Measurements from ENCODE around the gene TBC1D13.

- TF ChIP-seq ZNF263 (CRISPR knock-in tag; IDR thresholded peaks at IDR 0.05; ENCODE audit: borderline replicate concordance) = no peak
- TF ChIP-seq MAX (CRISPR knock-in tag; IDR thresholded peaks at IDR 0.05) = no peak
- no peak for TF ChIP-seq ZNF695 (CRISPR knock-in tag; IDR thresholded peaks at IDR 0.05)
- TF ChIP-seq KAT7 (CRISPR knock-in tag; IDR thresholded peaks at IDR 0.05; ENCODE audit: borderline replicate concordance) = no peak
- no peak for TF ChIP-seq CTCF (IDR thresholded peaks at IDR 0.05 in 2 of 3, conservative IDR thresholded peaks at IDR 0.05 in 1 of 3; ENCODE audit: insufficient read depth in 2 of 3, low read depth in 1 of 3, low read length in 3 of 3)
- TF ChIP-seq ARID2 (IDR thresholded peaks at IDR 0.05) = no peak
- TF ChIP-seq POLR2A (conservative IDR thresholded peaks at IDR 0.05) = peak; percentile 36
- TF ChIP-seq SMARCB1 (IDR thresholded peaks at IDR 0.05; ENCODE audit: insufficient read length, low read depth) = no peak
- TF ChIP-seq JUN (IDR thresholded peaks at IDR 0.05; ENCODE audit: borderline replicate concordance, low read depth, low read length) = no peak
- TF ChIP-seq JUN (CRISPR knock-in tag; IDR thresholded peaks at IDR 0.05; ENCODE audit: borderline replicate concordance) = no peak
- TF ChIP-seq GTF2E2 (tag; IDR thresholded peaks at IDR 0.05) = no peak
- TF ChIP-seq CCAR2 (IDR thresholded peaks at IDR 0.05; ENCODE audit: low read depth, low read length) = no peak
- TF ChIP-seq, protein P1, sequence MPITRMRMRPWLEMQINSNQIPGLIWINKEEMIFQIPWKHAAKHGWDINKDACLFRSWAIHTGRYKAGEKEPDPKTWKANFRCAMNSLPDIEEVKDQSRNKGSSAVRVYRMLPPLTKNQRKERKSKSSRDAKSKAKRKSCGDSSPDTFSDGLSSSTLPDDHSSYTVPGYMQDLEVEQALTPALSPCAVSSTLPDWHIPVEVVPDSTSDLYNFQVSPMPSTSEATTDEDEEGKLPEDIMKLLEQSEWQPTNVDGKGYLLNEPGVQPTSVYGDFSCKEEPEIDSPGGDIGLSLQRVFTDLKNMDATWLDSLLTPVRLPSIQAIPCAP (CRISPR knock-in tag; IDR thresholded peaks at IDR 0.05; ENCODE audit: borderline replicate concordance) = no peak
- TF ChIP-seq, protein P2, sequence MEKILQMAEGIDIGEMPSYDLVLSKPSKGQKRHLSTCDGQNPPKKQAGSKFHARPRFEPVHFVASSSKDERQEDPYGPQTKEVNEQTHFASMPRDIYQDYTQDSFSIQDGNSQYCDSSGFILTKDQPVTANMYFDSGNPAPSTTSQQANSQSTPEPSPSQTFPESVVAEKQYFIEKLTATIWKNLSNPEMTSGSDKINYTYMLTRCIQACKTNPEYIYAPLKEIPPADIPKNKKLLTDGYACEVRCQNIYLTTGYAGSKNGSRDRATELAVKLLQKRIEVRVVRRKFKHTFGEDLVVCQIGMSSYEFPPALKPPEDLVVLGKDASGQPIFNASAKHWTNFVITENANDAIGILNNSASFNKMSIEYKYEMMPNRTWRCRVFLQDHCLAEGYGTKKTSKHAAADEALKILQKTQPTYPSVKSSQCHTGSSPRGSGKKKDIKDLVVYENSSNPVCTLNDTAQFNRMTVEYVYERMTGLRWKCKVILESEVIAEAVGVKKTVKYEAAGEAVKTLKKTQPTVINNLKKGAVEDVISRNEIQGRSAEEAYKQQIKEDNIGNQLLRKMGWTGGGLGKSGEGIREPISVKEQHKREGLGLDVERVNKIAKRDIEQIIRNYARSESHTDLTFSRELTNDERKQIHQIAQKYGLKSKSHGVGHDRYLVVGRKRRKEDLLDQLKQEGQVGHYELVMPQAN (IDR thresholded peaks at IDR 0.05; ENCODE audit: borderline replicate concordance) = no peak
- TF ChIP-seq PRDM10 (IDR thresholded peaks at IDR 0.05; ENCODE audit: partially characterized antibody) = no peak
Observed at GRCh38 chr9:128820665-128821583, 33.9 kb downstream of the TBC1D13 start.
